Measurements from ENCODE around the gene BRI3. TPM values are rescaled to one million over a fixed set of nuclear protein-coding genes. Genes with fewer than 3 reads are reported as not detected.

Gene BRI3
- total and polyA plus RNA-seq, 2 of the 13 experiments (the other 11 are each of a cell fraction or from before 2014, with no cell fraction given): 54.0 to 103 TPM

DNA sequence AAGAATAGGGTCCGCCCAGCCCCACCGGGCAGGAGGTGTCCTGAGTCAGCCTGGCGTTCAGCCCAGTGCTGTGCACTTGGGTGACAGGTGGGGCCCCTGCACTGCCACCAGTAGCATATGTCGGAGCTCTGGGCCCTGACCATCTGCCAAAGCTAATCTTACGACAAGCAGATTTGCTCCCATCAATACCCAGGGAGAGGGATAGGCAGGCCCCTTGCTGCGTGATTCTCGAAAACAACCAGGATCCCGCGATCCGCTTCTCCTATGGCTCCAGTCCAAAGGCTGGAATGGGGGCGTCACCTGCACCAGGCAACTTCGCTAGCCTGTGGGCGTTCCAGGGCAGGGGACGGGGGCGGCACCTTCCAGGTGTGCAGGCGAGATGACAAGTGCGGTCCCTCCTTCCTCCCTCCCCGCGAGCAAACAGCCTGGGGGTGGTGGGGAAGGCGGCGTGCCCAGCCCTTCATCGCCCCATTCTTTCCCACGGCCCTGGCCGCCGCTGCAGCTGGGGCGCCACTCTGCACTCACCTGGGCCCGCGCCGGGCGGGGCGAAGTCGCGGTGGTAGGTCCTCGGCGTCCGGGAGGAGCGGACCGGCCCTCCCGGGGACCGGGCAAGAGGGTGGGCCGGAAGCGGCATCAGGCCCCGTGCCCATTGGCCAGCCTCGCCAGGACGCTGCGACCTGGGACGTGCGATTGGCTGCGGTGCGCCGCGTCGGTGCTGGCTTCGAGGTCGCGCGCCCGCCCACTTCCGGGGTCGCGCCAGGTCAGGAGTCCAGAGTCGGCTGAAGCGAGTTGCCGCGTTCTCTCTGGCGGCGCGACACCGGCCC lies 29.7 kb upstream of the BRI3 start, which contains the start of gene TECPR1 (continued):
- TF ChIP-seq, protein P1, sequence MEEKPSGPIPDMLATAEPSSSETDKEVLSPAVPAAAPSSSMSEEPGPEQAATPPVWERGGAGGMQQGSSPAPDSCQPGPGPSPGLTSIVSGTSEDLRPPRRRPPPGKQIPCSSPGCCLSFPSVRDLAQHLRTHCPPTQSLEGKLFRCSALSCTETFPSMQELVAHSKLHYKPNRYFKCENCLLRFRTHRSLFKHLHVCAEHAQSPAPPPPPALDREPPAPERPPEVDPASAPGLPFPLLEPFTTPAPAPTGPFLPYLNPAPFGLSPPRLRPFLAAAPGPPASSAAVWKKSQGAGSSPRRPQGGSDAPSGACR (CRISPR knock-in tag; IDR thresholded peaks at IDR 0.05): 0 out of 2 replicates have a peak, but pooled peaks have one; percentile 87
- TF ChIP-seq HNRNPLL (IDR thresholded peaks at IDR 0.05; ENCODE audit: low read depth, low read length, poor library complexity, severe bottlenecking): peak; percentile 65
- peak; percentile 62; the same call in 1 of the 2 replicates for TF ChIP-seq ZNF792 (CRISPR knock-in tag; IDR thresholded peaks at IDR 0.05)
- TF ChIP-seq, protein P2, sequence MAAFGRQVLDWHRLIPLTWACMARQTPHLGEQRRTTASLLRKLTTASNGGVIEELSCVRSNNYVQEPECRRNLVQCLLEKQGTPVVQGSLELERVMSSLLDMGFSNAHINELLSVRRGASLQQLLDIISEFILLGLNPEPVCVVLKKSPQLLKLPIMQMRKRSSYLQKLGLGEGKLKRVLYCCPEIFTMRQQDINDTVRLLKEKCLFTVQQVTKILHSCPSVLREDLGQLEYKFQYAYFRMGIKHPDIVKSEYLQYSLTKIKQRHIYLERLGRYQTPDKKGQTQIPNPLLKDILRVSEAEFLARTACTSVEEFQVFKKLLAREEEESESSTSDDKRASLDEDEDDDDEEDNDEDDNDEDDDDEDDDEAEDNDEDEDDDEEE (CRISPR knock-in tag; IDR thresholded peaks at IDR 0.05): no peak
- TF ChIP-seq TBX2 (CRISPR knock-in tag; IDR thresholded peaks at IDR 0.05; ENCODE audit: borderline replicate concordance): peak; percentile 82
- TF ChIP-seq WIZ (CRISPR knock-in tag; IDR thresholded peaks at IDR 0.05): 0 out of 2 replicates have a peak, but pooled peaks have one; percentile 65
- no peak for TF ChIP-seq SATB2 (CRISPR knock-in tag; IDR thresholded peaks at IDR 0.05)
- TF ChIP-seq MAFF (IDR thresholded peaks at IDR 0.05; ENCODE audit: low read depth, low read length): no peak
- TF ChIP-seq SALL2 (CRISPR knock-in tag; IDR thresholded peaks at IDR 0.05): peak; percentile 75
- no peak for TF ChIP-seq ZC3H13 (CRISPR knock-in tag; IDR thresholded peaks at IDR 0.05)
- no peak for TF ChIP-seq NFKB2 (CRISPR knock-in tag; IDR thresholded peaks at IDR 0.05; ENCODE audit: borderline replicate concordance)
- TF ChIP-seq ZFP36L1 (CRISPR knock-in tag; IDR thresholded peaks at IDR 0.05): no peak
- no peak for TF ChIP-seq KAT2B (IDR thresholded peaks at IDR 0.05; ENCODE audit: borderline replicate concordance, low read depth, low read length)
- TF ChIP-seq MYNN (CRISPR knock-in tag; IDR thresholded peaks at IDR 0.05; ENCODE audit: low read depth): no peak
- TF ChIP-seq, protein P3, sequence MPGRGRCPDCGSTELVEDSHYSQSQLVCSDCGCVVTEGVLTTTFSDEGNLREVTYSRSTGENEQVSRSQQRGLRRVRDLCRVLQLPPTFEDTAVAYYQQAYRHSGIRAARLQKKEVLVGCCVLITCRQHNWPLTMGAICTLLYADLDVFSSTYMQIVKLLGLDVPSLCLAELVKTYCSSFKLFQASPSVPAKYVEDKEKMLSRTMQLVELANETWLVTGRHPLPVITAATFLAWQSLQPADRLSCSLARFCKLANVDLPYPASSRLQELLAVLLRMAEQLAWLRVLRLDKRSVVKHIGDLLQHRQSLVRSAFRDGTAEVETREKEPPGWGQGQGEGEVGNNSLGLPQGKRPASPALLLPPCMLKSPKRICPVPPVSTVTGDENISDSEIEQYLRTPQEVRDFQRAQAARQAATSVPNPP (CRISPR knock-in tag; IDR thresholded peaks at IDR 0.05): no peak
- no peak for TF ChIP-seq XBP1 (CRISPR knock-in tag; IDR thresholded peaks at IDR 0.05)
- TF ChIP-seq ZNF562 (CRISPR knock-in tag; IDR thresholded peaks at IDR 0.05; ENCODE audit: borderline replicate concordance): no peak
- TF ChIP-seq ZFP41 (CRISPR knock-in tag; IDR thresholded peaks at IDR 0.05; ENCODE audit: borderline replicate concordance): no peak
- TF ChIP-seq ZNF569 (CRISPR knock-in tag; IDR thresholded peaks at IDR 0.05; ENCODE audit: borderline replicate concordance): no peak
- TF ChIP-seq SRF (IDR thresholded peaks at IDR 0.05; ENCODE audit: low read depth, low read length): no peak
